Stimulated activated CD8-positive, alpha-beta memory T cell treated with anti-CD3 and anti-CD28 coated beads, Interleukin-4, amount 100 ng/mL, for 4 hours (primary cell): Measurements from ENCODE around the gene NME9.

Experiments used
- DNase-seq, 2 donors: peaks; one replicate each; pipeline ENCODE4 v3.0.0-alpha.2; 2020; ENCODE audit warnings: low read depth in 2 of 2, low spot score in 1 of 2

The NME9 gene

GRCh38 chr3:138284957-138285477 lies 44.6 kb downstream of the NME9 start:
- DNase-seq = no peak

GRCh38 chr3:138284079-138284478 lies 45.6 kb downstream of the NME9 start:
- DNase-seq = no peak

- DNase-seq = no peak
Observed at GRCh38 chr3:138282836-138283235, 46.8 kb downstream of the NME9 start.

- no peak for DNase-seq
Observed at GRCh38 chr3:138281561-138281960, 48.1 kb downstream of the NME9 start.

GRCh38 chr3:138271189-138271794 lies 58.4 kb downstream of the NME9 start:
- no peak for DNase-seq

- DNase-seq = no peak
Observed at GRCh38 chr3:138270245-138270644, 59.4 kb downstream of the NME9 start.

- no peak for DNase-seq
Observed at GRCh38 chr3:138267083-138267482, 62.6 kb downstream of the NME9 start.

GRCh38 chr3:138265745-138266144 lies 63.9 kb downstream of the NME9 start:
- no peak for DNase-seq

GRCh38 chr3:138263104-138263503 lies 66.5 kb downstream of the NME9 start:
- DNase-seq = no peak

- no peak for DNase-seq
Observed at GRCh38 chr3:138260611-138261010, 69.0 kb downstream of the NME9 start.

GRCh38 chr3:138259126-138259525 lies 70.5 kb downstream of the NME9 start:
- DNase-seq = no peak

- DNase-seq = no peak
Observed at GRCh38 chr3:138257986-138258385, 71.7 kb downstream of the NME9 start.

GRCh38 chr3:138256022-138256421 lies 73.6 kb downstream of the NME9 start:
- DNase-seq = no peak

GRCh38 chr3:138254216-138254615 lies 75.4 kb downstream of the NME9 start:
- DNase-seq = no peak

- no peak for DNase-seq
Observed at GRCh38 chr3:138253609-138254008, 76.0 kb downstream of the NME9 start.
